GM19240 (cell line): ENCODE results near the gene CCDC88A.

ENCODE experiments used
- DNase-seq: peaks from one replicate; pipeline ENCODE4 v3.0.0; 2011; ENCODE audit warnings: low spot score; ENCODE audit not compliant: insufficient read length

The CCDC88A gene

DNA sequence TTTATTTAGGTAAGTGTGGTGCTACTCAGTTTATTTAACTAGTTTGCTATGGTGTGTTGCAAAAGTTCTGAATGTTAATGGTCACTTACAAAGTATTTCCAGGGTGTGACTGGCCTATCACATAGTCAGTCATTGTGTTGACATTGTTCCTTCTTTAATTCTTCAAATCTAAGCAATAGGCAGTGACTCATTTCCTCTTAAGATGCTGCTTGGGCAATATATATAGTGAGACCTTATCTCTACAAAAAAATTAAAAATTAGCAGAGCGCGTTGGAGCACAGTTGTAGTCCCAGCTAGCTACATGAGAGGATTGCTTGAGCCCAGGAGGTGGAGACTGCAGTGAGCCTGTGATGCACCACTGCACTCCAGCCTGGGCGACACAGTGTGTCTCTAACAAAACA is 5.8 kb upstream of the CCDC88A start:
- no peak for DNase-seq

DNA sequence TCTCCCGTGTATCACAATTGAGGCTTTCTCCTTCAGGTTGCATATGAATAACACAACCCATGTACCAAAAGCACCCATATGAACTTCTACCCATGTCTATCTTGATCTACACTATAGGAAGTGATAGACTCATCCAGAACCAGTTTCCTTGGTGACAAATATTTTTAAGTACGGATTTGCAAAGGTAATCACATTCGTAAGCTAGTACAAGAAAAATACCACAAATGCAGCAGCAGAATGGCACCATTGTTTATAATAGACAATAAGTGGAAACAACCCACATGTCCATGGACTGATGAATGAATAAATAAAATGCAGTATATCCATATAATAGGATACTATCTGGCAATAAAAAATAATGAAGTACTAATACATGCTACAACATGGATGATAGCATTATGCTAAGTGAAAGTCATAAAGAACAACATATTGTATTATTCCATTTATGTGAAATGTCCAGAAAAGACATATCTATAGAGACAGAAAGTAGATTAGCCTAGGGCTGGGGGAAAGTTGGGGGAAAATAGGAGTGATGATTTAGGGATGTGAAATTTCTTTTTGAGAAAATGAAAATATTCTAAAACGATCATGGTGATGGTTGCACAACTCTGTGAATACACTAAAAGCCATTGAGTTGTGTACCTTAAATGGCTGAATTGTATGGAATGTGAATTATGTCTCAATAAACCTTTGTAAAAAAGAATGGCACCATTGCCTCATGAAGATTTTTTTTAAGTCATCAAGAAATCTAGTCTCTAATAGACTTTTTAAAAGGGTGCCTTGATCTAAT is 3.4 kb upstream of the CCDC88A start:
- DNase-seq, result no peak

DNA sequence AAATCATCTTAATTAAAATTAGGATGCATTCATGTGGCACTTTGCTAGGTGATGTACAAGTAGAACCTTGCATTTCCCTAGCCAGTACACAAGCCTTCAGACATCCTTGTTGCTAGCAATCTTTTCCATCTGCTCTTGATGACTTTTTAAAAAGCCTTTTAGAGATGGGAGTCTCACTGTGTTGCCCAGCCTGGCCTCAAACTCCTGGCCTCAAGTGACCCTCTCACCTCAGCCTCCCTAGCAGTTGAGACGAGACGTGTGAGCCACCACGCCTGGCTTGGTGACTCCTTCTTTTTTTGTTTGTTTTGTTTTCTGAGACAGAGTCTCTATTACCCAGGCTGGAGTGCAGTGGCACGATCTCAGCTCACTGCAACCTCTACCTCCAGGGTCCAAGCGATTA is 1.7 kb upstream of the CCDC88A start:
- DNase-seq, result no peak

DNA sequence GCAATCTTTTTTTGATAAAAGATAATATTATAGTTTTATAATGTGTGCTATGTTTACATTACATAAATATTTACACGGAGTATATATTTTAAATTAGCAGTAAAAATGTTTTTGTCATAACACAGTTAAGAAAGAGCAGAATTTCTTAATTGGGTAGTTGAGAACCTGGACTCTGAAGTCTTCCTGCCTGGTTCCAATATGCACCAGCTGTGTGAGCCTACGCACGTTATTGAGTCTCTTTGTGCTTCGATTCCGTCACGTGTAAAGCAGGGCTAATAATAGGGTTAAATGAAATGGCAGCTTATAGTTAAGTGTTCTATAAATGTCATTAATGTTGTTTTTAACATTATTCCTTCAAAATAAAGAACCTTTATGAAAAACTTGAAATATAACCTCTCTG is 1.2 kb upstream of the CCDC88A start:
- DNase-seq, result no peak

DNA sequence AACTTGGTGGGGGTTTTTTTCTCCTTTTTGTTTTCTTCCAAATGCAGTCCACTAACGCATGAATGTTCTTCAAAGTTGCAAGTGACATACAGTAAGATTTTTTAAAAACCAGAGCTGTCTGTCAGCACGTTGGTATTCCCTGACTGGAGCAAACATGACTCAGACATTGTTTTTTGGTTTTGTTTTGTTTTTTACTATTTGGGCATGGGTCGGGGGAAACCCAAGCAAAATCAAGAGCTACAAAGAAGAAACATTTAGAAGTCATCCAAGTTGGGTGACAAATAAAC is 726 bp upstream of the CCDC88A start:
- no peak for DNase-seq

DNA sequence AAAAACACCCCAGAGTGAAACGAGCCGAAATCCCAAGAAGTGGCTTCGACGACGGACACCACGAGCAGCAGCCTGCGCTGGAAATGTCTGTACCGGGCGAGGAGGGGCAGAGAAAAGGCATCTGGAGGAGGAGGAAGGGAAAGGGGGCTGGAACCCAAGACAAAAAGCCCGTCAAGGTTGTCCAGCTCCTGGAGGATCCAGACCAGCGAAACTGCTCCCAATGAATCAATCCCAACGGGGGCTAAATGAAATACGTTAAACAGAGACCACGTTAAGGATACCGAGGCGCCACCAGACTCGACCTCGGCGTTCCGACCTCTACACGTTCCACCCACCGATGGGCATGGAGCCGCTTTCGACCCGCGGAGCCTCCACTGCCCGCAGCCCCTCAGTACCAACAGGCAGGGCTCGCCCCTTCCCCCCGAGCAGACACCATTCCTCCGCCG is 400 bp downstream of the CCDC88A start:
- DNase-seq, result no peak

DNA sequence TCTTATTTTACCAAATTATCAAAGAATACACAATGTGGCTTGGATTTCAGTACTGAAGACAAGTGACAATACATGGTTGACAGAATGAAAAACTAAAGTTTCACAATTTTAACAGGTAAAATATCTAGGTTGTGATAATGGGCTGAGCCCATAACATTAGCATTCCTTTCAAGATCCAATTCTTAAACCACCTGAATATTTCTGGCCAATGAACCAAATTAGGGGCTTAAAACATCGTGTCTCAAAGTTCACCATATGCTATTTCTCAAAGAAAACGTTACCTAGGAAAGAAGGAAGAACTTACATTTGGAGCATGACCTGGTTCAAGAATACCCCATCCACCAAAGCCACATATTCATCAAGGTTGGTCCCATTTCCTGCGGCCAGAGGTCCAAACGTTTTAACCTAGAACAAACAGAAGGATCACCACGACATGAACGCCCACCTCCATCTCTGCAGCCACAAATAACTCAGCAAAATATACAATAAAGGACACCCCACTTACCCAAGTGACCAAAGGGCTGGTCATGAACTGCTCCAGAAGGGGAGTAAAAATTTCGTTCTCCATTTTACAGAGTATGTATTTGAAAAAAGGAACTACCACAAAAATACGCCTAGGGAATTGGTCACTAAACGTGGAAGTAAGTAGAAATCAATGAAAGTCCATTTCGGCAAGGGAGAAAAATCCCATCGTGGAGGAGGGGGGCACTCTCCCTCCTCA is 984 bp downstream of the CCDC88A start:
- DNase-seq, result no peak

DNA sequence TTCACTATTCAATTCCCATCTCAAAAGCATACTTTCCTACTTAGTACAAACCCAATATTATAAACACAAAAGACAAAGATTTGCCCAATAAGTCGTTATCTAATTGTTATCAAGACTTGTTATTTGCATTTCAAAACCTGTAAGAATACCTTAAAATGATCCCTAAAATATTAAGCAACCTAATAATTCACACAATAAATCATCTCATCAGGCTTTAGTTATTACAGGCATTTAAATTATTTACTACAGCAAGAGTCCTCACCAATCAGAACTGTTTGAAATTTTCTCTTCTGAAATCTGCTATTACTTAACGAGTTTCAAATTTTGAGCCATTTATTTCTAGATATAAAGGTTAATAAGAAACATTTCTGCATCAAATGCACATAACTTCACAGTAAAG is 1.6 kb downstream of the CCDC88A start:
- no peak for DNase-seq

DNA sequence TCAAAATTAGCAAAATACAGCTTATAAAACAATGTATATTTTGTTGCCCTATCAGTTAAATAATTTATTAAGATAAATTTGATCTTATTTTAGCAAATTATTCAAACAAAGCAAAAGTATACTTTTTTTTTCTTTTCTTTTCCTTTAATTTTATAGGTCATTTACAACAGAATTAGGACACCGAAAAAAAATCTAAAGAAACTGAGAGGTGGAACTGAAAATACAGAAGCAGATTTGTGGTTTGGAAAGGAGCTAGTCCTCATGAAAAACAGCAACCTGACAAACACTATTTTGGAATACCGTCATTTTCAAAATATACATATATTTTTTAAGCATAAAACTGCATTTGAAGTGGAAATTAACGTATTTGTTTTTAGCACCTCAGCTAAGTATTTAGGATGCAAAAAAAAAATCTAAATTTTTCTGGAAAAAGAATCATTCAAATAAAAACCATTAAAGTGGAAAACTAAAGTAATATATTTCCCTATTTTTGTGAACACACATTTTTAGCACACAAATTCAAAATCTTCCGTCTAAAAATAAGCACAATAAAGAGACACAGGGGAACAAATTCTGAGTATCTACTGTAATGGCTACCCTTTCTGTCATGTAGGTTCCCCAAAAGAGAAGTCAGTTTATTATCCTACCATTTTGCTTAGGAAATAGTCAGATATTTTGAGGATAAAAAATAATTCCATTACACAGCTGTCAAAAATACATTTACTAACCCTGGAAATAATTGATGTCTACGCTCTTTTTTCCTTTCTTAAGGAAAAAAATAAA is 2.7 kb downstream of the CCDC88A start:
- DNase-seq, result no peak

DNA sequence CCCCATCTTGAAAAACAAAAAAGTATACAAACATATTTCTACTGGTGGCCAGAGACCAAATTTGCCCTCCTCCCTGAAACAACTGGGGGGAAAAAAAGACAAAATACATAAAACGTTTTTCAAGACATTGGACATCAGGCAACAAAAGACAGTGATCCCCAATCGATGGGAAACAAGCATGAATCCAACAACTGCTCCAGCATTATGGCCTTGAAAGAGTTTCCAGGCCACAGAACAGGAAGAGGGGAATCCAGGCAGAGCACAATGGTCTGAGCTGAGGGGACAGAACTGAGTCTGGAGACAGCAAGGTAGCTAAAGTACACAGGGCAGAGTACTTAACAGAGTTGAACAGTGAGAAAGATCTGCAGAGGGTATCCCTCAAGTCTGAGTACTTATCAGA is 4.4 kb downstream of the CCDC88A start:
- DNase-seq, result no peak

DNA sequence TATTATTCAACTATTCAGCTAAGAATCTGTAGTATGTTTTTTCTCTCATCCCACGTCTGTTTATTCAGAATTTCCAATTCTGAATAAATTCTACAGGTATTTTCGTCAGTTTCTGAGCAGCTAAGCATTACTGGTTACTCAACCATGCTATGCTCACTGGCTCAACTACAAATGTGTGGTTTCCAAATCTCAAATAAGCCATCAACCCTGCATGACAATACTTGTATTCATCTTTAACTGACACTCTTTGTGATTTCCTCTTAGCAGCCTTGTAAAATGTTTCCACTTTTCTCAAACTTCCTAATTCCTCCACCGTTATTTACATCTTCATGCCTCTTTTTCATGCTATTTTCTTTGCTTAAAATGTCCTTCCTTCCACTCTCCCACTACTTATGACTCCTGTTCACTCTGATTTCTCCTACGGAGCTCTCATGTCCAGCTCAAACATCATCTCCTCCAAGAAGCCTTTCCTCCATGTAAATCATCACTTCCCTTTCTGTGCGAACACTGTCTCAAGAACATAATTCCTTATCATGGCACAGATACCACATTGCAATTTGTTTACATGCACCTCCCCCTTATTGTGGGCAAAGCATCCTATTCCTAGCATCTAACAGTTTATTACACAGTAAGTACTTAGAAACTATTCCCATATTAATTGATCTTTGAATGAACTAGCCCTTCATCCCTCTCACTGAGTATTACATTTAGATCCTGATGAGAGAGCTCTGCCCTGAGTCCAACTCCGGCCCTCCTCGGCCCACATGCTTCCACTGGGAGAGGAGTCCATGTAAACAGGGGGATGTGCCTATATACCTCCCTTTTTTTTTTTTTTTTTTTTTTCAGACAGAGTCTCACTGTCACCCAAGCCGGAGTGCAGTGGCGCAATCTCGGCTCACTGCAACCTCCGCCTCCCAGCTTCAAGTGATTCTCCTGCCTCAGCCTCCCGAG is 10.5 kb downstream of the CCDC88A start:
- no peak for DNase-seq

DNA sequence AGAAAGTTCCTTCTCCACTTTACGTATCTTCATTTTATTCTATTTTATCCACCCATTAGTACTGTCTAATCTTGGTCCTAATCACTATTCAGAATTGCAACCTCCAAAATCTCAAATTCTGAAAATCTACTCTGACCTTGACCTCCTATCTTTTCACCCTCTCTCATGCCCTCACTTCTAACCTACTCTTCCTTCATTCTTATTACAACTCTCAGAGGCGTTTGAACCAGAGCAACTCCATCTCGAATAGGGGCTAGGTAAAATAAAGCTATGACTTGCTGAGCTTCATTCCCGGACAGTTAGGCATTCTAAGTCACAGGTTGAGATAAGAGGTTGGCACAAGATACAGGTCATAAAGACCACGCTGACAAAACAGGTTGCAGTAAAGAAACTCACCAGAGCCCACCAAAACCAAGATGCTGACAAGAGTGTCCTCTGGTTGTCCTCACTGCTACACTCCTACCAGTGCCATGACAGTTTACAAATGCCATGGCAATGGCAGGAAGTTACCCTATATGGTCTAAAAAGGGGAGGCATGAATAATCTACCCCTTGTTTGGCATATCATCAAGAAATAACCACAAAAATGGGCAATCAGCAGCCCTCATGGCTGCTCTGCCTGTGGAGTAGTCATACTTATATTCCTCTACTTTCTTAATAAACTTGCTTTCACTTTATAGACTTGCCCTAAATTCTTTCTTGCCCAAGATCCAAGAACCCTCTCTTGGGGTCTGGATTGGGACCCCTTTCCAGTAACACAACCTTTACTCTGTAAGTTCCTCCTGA is 11.4 kb downstream of the CCDC88A start:
- no peak for DNase-seq

DNA sequence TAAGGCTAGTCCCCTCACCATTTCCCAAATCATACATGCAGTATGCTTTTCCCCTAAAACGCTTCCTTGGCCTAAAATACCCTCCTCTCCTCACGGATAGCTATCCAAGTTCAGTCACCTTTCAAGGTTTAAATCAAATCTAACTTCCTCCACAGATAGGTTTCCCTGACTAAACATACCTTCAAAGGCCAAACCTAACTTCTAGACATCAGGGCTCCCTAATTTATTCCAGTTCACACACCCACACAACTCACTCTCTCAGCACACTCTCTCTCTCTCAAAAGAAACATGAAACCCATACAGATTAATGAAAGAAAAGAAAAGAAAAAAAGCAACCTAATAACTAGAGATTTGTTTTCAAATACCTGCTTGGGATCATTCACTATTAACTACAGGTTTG is 14.5 kb downstream of the CCDC88A start:
- no peak for DNase-seq

DNA sequence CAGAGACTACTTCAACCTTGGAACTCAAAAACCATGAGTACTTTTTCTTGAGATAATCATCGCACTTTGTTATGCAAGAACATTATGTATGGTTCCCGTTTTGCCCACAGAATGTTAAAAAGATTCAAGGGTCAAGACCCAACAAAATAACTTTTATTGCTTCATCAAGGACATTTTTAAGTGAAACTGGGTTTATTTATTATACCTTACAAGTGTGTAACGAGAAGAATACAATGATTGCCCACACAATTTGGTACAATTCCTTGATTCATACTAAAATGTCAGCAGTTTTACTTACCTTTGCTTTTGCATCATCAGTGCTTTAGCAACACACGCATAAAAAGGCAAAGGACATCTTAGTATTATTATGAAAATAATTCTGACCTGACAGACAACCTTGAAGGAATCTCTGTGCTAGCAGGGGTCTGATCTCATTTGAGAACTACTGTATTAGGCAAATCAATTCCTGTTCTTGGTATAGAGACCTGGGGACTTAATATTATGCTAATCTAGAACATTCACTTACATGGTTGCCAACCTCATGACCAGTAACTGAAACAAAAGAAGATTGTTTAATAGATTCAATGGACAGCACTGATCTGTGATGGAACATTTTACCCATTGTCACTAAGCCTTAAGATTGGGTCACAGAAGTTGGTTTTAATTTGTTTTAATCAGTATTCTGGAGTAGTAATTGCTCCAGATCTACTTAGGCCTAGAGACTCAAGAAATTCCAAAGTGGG is 16.2 kb downstream of the CCDC88A start:
- no peak for DNase-seq

DNA sequence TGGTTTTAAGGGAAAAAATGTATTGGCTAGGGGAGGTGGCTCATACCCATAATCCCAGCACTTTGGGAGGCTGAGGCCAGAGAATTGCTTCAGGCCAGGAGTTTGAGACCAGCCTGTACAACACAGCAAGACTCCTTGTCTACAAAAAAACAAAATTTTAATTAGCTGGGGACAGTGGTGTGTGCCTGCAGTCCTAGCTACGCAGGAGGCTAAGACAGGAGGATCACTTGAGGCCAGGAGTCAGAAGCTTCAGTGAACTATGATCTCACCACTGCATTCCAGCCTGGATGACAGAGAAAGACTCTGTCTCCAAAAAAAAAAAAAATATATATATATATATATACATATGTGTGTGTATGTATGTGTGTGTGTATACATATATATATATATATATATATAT is 18.5 kb downstream of the CCDC88A start:
- DNase-seq, result no peak

DNA sequence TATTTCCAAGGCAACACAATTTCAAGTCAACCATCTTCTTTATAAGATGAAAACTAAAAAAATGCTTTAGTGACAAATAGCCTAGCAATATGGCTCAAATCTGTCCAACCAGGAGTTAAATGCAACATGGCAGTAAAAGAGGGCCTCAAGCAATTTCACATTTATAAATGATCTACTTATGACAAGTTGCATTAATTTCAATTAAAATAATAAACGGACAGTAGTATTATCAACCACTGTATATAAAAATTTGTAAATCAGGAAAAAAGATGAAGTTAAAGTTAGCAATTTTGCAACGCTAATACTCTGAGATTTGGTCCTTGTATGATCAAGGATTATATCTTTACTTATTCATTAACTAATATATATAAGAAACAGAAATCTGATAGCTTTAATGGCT is 19.3 kb downstream of the CCDC88A start:
- no peak for DNase-seq

DNA sequence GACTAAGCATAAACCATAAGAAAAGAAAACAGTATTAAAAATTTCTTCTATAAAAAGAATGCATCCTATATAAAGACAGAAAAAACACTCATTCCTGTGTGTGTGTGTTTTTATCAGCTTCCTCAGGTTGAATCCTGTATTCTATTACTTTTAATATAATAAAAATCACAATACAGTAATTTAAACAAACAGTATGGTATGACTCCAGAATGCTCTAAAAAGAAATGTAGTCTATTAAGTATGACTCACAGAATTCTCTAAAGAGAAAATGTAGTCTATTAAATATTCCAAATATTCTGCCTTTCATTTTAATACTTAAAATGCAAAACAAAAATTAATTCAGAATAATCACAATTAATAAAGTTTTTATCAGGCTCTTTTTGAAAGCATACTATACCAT is 19.8 kb downstream of the CCDC88A start:
- no peak for DNase-seq

DNA sequence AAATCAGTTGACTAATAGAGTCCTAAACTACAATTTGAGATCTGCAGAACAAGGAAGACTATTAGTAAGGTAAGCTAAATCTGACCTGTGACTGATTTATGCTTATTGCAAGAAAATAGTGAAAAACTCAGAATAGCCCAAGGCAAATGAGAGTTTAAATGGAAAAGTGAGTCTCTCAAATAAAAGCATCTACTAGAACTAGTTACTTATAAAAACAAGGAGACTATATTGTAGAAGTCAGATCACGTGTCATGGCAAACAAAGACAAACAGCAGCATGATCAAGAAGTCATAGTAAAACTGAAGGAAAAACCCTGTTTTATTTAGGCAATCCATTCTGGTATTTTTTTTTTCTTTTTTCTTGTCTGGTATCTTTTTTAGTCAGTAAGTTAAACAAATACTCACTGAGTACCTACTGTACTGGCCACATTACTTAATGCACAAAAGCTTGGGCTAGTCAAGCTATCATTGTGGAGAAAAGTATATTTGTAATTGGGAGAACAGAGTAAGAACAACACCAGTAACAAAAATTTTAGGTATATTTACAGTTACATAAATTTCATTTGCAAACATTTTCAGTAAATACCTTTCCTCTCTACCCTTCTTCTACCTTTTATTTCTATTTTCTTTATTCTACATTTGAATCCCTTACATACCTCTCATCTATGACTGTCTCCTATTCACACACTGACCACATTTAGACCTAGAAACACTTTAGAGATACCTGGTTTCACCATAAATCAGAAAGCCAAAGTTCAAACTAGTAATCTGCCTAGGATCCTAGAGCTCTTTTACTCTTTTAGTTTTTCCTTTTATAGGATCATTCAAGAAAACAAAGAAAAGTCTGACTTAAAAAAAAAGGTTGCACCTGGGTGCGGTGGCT is 23.7 kb downstream of the CCDC88A start:
- DNase-seq, result no peak
